Neural cell (in vitro differentiated cells): ENCODE measurements around the gene NGEF. TPM values are rescaled to one million over a fixed set of nuclear protein-coding genes. Genes with fewer than 3 reads are reported as not detected.

Experiments
- H2AFZ ChIP-seq: fragments of 200-600, 300-800 bp; sonication (generic), shearing (Covaris generic); 2 replicates; pipeline ENCODE4 v1.6.0; 2014; ENCODE audit warnings: low read depth, mild to moderate bottlenecking, antibody characterized with exemption, low read length, moderate library complexity
- H3F3A ChIP-seq: fragments of 200-600 bp; shearing (Covaris generic); 2 replicates; pipeline ENCODE4 v1.6.1; 2016; ENCODE audit warnings: mild to moderate bottlenecking, moderate library complexity, mixed read lengths, antibody characterized with exemption, low read length; ENCODE audit not compliant: insufficient read depth, poor library complexity, severe bottlenecking
- H3K27ac ChIP-seq: fragments of 200-600, 300-800 bp; sonication (generic), shearing (Covaris generic); 2 replicates; pipeline ENCODE4 v1.5.1; 2014; ENCODE audit warnings: mild to moderate bottlenecking, low read length, moderate library complexity
- H3K27me3 ChIP-seq: fragments of 300-800, 200-600 bp; sonication (generic), shearing (Covaris generic); 2 replicates; pipeline ENCODE4 v1.6.0; 2014; ENCODE audit warnings: mild to moderate bottlenecking, low read depth, low read length, moderate library complexity; ENCODE audit not compliant: insufficient read depth
- H3K36me3 ChIP-seq: fragments of 300-800, 200-600 bp; sonication (generic), shearing (Covaris generic); 2 replicates; pipeline ENCODE4 v1.5.1; 2014; ENCODE audit warnings: mild to moderate bottlenecking, antibody characterized with exemption, low read length, moderate library complexity; ENCODE audit not compliant: insufficient read depth
- H3K4me2 ChIP-seq: fragments of 300-800, 200-600 bp; sonication (generic), shearing (Covaris generic); 2 replicates; pipeline ENCODE4 v1.6.0; 2014; ENCODE audit warnings: mild to moderate bottlenecking, low read length
- H3K4me3 ChIP-seq: fragments of 300-800, 200-600 bp; sonication (generic), shearing (Covaris generic); 2 replicates; pipeline ENCODE4 v1.5.1; 2014; ENCODE audit warnings: mild to moderate bottlenecking, low read length, moderate library complexity
- H3K79me2 ChIP-seq: fragments of 200-600 bp; shearing (Covaris generic); replicated peaks from 2 replicates; pipeline ENCODE4 v1.6.0; 2014; ENCODE audit warnings: mild to moderate bottlenecking, low read length, moderate library complexity; ENCODE audit not compliant: insufficient read depth
- H3K9ac ChIP-seq: fragments of 300-800, 200-600 bp; sonication (generic), shearing (Covaris generic); 2 replicates; pipeline ENCODE4 v1.6.1; 2016; ENCODE audit warnings: mild to moderate bottlenecking, low read length, mixed read lengths
- H3K9me2 ChIP-seq: fragments of 200-600 bp; shearing (Covaris generic); 2 replicates; pipeline ENCODE4 v1.6.1; 2016; ENCODE audit warnings: mild to moderate bottlenecking, low read length, mixed read lengths; ENCODE audit not compliant: insufficient read depth
- H3K9me3 ChIP-seq: fragments of 200-600, 300-800 bp; sonication (generic), shearing (Covaris generic); 2 replicates; pipeline ENCODE4 v1.6.1; 2016; ENCODE audit warnings: mild to moderate bottlenecking, mixed run types, low read length, moderate library complexity, mixed read lengths
- H4K20me1 ChIP-seq: fragments of 200-600 bp; shearing (Covaris generic); 2 replicates; pipeline ENCODE4 v1.6.1; 2016; ENCODE audit warnings: mild to moderate bottlenecking, mixed run types; ENCODE audit not compliant: insufficient read depth
- CTCF ChIP-seq: fragments of 450-650 bp; IDR thresholded peaks from 2 replicates; pipeline ENCODE4 v1.5.1; 2014; ENCODE audit warnings: antibody characterized with exemption, mild to moderate bottlenecking, moderate library complexity; ENCODE audit not compliant: poor library complexity, severe bottlenecking
- EP300 ChIP-seq: fragments of 450-650 bp; conservative IDR thresholded peaks from 2 replicates; pipeline ENCODE4 v1.6.1; 2014; ENCODE audit warnings: antibody characterized with exemption, mild to moderate bottlenecking, moderate library complexity; ENCODE audit not compliant: poor library complexity, severe bottlenecking
- EZH2 ChIP-seq: fragments of 200-600, 300-800 bp; shearing (Covaris generic), sonication (generic); IDR thresholded peaks from 2 replicates; pipeline ENCODE4 v1.6.1; 2014; ENCODE audit warnings: antibody characterized with exemption, low read length, borderline replicate concordance, mild to moderate bottlenecking; ENCODE audit not compliant: insufficient read depth, poor library complexity, severe bottlenecking
- MXI1 ChIP-seq: fragments of 450-650 bp; conservative IDR thresholded peaks from 2 replicates; pipeline ENCODE4 v1.6.1; 2014; ENCODE audit warnings: antibody characterized with exemption, mild to moderate bottlenecking; ENCODE audit not compliant: poor library complexity, severe bottlenecking
- POLR2AphosphoS5 ChIP-seq: IDR thresholded peaks from 2 replicates; pipeline ENCODE4 v1.6.1; 2012
- RAD21 ChIP-seq: fragments of 450-650 bp; conservative IDR thresholded peaks from 2 replicates; pipeline ENCODE4 v1.6.1; 2014; ENCODE audit warnings: antibody characterized with exemption, mild to moderate bottlenecking, moderate library complexity
- SMC3 ChIP-seq: fragments of 450-650 bp; conservative IDR thresholded peaks from 2 replicates; pipeline ENCODE4 v1.6.1; 2014; ENCODE audit warnings: antibody characterized with exemption, mild to moderate bottlenecking, moderate library complexity; ENCODE audit not compliant: poor library complexity
- TAF1 ChIP-seq: IDR thresholded peaks from 2 replicates; pipeline ENCODE4 v1.6.1; 2012; ENCODE audit warnings: low read depth
- polyA plus RNA-seq: library from polyadenylated mRNA; depleted of rRNA; stranded (reverse); fragments of >200 nt; gene quantifications from 2 replicates; pipeline ENCODE4 v1.2.3, GENCODE V29; 2014
- TF ChIP-seq, protein P1 (sequence below): IDR thresholded peaks from 2 replicates; pipeline ENCODE4 v1.6.1; 2012; ENCODE audit warnings: borderline replicate concordance

Gene NGEF
- polyA plus RNA-seq, 1 donor from 2014 or later: 5.2 TPM

DNA sequence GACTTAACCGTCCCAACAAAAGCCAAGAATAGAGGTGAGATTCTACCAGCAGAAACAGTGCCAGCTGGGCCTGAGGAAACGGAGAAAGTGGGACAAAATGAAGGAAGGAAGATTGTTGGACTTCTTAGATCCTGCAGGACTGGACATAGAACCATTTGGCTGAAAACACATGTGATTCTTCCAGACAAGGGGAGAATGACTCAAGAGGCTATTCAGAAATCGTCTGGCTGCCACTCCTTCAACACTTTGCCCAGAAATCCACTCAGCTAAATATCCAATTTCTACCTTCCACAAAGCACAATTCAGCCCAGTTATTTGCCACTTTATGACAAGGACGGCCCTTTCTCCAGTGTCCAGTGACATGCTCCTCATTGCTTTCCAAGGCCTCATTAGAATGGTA lies 81.4 kb downstream of the NGEF start:
- H3K27me3 ChIP-seq: peaks cover 37% of the 10 kb centered on the region
- H3K36me3 ChIP-seq: no peaks in the 10 kb centered on the region
- no peaks in the 10 kb centered on the region for H3K79me2 ChIP-seq

DNA sequence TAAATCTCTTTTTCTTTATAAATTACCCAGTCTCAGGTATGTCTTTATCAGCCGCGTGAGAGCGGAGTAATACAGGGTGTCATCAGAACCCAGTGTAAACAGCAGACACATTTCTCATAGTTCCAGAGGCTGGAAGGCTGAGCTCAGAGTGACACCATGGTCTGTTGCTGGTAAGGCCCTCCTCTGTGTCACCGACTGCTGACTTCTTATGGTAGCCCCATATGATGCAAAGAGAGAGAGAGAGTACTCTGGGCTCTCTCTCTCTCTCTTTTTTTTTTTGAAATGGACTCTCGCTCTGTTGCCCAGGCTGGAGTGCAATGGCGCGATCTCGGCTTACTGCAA lies 83.0 kb downstream of the NGEF start:
- H3F3A ChIP-seq: no peaks in the 10 kb centered on the region
- H3K27me3 ChIP-seq: peaks cover 53% of the 10 kb centered on the region
- no peaks in the 10 kb centered on the region for H4K20me1 ChIP-seq
- no peak overlapping the region for H3K4me2 ChIP-seq
- H3K9me3 ChIP-seq: no peaks in the 10 kb centered on the region
- no peaks in the 10 kb centered on the region for H3K79me2 ChIP-seq
- H3K27ac ChIP-seq: no peak overlapping the region
- no peak for TF ChIP-seq EZH2
- TF ChIP-seq SMC3: no peak
- no peak for TF ChIP-seq TAF1
- TF ChIP-seq CTCF: no peak
- TF ChIP-seq POLR2AphosphoS5: no peak
- TF ChIP-seq, protein P1, sequence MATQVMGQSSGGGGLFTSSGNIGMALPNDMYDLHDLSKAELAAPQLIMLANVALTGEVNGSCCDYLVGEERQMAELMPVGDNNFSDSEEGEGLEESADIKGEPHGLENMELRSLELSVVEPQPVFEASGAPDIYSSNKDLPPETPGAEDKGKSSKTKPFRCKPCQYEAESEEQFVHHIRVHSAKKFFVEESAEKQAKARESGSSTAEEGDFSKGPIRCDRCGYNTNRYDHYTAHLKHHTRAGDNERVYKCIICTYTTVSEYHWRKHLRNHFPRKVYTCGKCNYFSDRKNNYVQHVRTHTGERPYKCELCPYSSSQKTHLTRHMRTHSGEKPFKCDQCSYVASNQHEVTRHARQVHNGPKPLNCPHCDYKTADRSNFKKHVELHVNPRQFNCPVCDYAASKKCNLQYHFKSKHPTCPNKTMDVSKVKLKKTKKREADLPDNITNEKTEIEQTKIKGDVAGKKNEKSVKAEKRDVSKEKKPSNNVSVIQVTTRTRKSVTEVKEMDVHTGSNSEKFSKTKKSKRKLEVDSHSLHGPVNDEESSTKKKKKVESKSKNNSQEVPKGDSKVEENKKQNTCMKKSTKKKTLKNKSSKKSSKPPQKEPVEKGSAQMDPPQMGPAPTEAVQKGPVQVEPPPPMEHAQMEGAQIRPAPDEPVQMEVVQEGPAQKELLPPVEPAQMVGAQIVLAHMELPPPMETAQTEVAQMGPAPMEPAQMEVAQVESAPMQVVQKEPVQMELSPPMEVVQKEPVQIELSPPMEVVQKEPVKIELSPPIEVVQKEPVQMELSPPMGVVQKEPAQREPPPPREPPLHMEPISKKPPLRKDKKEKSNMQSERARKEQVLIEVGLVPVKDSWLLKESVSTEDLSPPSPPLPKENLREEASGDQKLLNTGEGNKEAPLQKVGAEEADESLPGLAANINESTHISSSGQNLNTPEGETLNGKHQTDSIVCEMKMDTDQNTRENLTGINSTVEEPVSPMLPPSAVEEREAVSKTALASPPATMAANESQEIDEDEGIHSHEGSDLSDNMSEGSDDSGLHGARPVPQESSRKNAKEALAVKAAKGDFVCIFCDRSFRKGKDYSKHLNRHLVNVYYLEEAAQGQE: no peak
- TF ChIP-seq RAD21: no peak
- no peaks in the 10 kb centered on the region for H3K36me3 ChIP-seq
- no peak overlapping the region for H3K9ac ChIP-seq
- no peaks in the 10 kb centered on the region for H3K9me2 ChIP-seq
- H2AFZ ChIP-seq: no peak overlapping the region
- no peak overlapping the region for H3K4me3 ChIP-seq

More for the DNA sequence above, 81.4 kb downstream of the NGEF start:
- TF ChIP-seq EP300: no peak
- TF ChIP-seq EZH2: no peak
- no peak for TF ChIP-seq RAD21
- TF ChIP-seq, protein P1: no peak
- TF ChIP-seq TAF1: no peak
- TF ChIP-seq MXI1: no peak
- no peak for TF ChIP-seq CTCF
- no peak for TF ChIP-seq POLR2AphosphoS5
- TF ChIP-seq SMC3: no peak
- Histone ChIP-seq H3K4me3 (no peak overlapping the region), H2AFZ (no peak overlapping the region), H3F3A (no peaks in the 10 kb centered on the region), H3K4me2 (no peak overlapping the region), H3K9ac (no peak overlapping the region), H4K20me1 (no peaks in the 10 kb centered on the region), H3K27ac (no peak overlapping the region), H3K9me2 (no peaks in the 10 kb centered on the region), H3K9me3 (no peaks in the 10 kb centered on the region)
